ENCODE measurements around the gene LAMB4.

GRCh38 chr7:108124820-108125219 lies 5.3 kb downstream of the LAMB4 start:
- TF ChIP-seq CTCF (IDR thresholded peaks at IDR 0.05; ENCODE audit: low read depth, low read length, poor library complexity, severe bottlenecking) (no peak), EZH2phosphoT487 (IDR thresholded peaks at IDR 0.05; ENCODE audit: borderline replicate concordance, low read length) (no peak)
